ENCODE data around the gene IRF2.
"Not testable (repeated sequence)": the region's sequence is repeated elsewhere in the genome, so short reads cannot be mapped to it uniquely, and the experiment has no call there.

The IRF2 gene

GRCh38 chr4:184344899-184345572 is 129.3 kb downstream of the IRF2 start:
- Histone ChIP-seq H3K4me1 (ENCODE audit: control insufficient read depth in 1 of 2, insufficient read depth in 1 of 2, low read depth in 1 of 2, low read length in 1 of 2) (peaks cover 100% of the 10 kb centered on the region in 2 experiments), H3K36me3 (no peaks in the 10 kb centered on the region), H3K9me3 (no peaks in the 10 kb centered on the region), H3K27me3 (no peaks in the 10 kb centered on the region), H3K4me3 (ENCODE audit: low read depth in 1 of 2, low read length in 1 of 2) (peak overlapping the region in 1 of 2 experiments; percentile 59), H3K27ac (peak overlapping the region; percentile 98)
- TF ChIP-seq CTCF (IDR thresholded peaks at IDR 0.05): no peak

GRCh38 chr4:184344435-184344834 is 129.9 kb downstream of the IRF2 start:
- Histone ChIP-seq H3K27ac (peak overlapping the region; percentile 98), H3K4me3 (ENCODE audit: low read depth in 1 of 2, low read length in 1 of 2) (peak overlapping the region; percentile 55 to 59), H3K4me1 (ENCODE audit: control insufficient read depth in 1 of 2, insufficient read depth in 1 of 2, low read depth in 1 of 2, low read length in 1 of 2) (peaks cover 100% of the 10 kb centered on the region in 2 experiments), H3K36me3 (no peaks in the 10 kb centered on the region), H3K9me3 (no peaks in the 10 kb centered on the region), H3K27me3 (no peaks in the 10 kb centered on the region)
- TF ChIP-seq CTCF (IDR thresholded peaks at IDR 0.05): no peak

- peak overlapping the region; percentile 98 for H3K27ac ChIP-seq
- no peak for TF ChIP-seq CTCF (IDR thresholded peaks at IDR 0.05)
- peak overlapping the region; percentile 55 to 59 for H3K4me3 ChIP-seq (ENCODE audit: low read depth in 1 of 2, low read length in 1 of 2)
- no peaks in the 10 kb centered on the region for H3K27me3 ChIP-seq
- H3K9me3 ChIP-seq: no peaks in the 10 kb centered on the region
- no peaks in the 10 kb centered on the region for H3K36me3 ChIP-seq
- peaks cover 99 to 100% of the 10 kb centered on the region in 2 experiments for H3K4me1 ChIP-seq (ENCODE audit: control insufficient read depth in 1 of 2, insufficient read depth in 1 of 2, low read depth in 1 of 2, low read length in 1 of 2)
These were observed 130.7 kb downstream of the IRF2 start for GRCh38 chr4:184343502-184344177.

GRCh38 chr4:184342857-184343237 is 131.5 kb downstream of the IRF2 start:
- H3K4me3 ChIP-seq (ENCODE audit: low read depth in 1 of 2, low read length in 1 of 2): peak overlapping the region; percentile 55 to 59

GRCh38 chr4:184342167-184342856 is 132.0 kb downstream of the IRF2 start:
- H3K9me3 ChIP-seq: no peaks in the 10 kb centered on the region
- no peaks in the 10 kb centered on the region for H3K27me3 ChIP-seq
- peak overlapping the region in 1 of 2 experiments; percentile 59 for H3K4me3 ChIP-seq (ENCODE audit: low read depth in 1 of 2, low read length in 1 of 2)
- peak overlapping the region; percentile 98 for H3K27ac ChIP-seq
- no peak for TF ChIP-seq CTCF (IDR thresholded peaks at IDR 0.05)
- H3K4me1 ChIP-seq (ENCODE audit: control insufficient read depth in 1 of 2, insufficient read depth in 1 of 2, low read depth in 1 of 2, low read length in 1 of 2): peaks cover 86% of the 10 kb centered on the region in 2 experiments
- no peaks in the 10 kb centered on the region for H3K36me3 ChIP-seq

More at GRCh38 chr4:184342857-184343237, 131.5 kb downstream of the IRF2 start:
- Histone ChIP-seq H3K27ac (peak overlapping the region; percentile 98), H3K4me1 (ENCODE audit: control insufficient read depth in 1 of 2, insufficient read depth in 1 of 2, low read depth in 1 of 2, low read length in 1 of 2) (peaks cover 91 to 92% of the 10 kb centered on the region in 2 experiments)
- H3K27me3 ChIP-seq, H3K9me3 ChIP-seq, H3K36me3 ChIP-seq: not testable (repeated sequence)

GRCh38 chr4:184339398-184340193 is 134.8 kb downstream of the IRF2 start:
- H3K27me3 ChIP-seq; H3K36me3 ChIP-seq; H3K4me3 ChIP-seq (ENCODE audit: low read depth in 1 of 2, low read length in 1 of 2); H3K9me3 ChIP-seq: not testable (repeated sequence)
- Histone ChIP-seq H3K4me1 (ENCODE audit: control insufficient read depth in 1 of 2, insufficient read depth in 1 of 2, low read depth in 1 of 2, low read length in 1 of 2) (peaks cover 69 to 71% of the 10 kb centered on the region in 2 experiments), H3K27ac (peak overlapping the region; percentile 98)

Data from neutrophil (primary cell).